Measurements from ENCODE around the gene ZNF333. TPM values are rescaled to one million over a fixed set of nuclear protein-coding genes. Genes with fewer than 3 reads are reported as not detected.

ZNF333 gene
- total and polyA plus RNA-seq, 2 donors (not counting 3 experiments of a cell fraction or from before 2014, with no cell fraction given): 11.1 to 19.7 TPM

GRCh38 chr19:14763497-14764145, 73.8 kb downstream of the ZNF333 start:
- intact Hi-C loops (cut with micrococcal nuclease) (no loop called here), dilution Hi-C loops (cut with MboI; ENCODE audit: extremely low pct_ligation_motif_present, low sequenced_read_pairs) (no loop called here)
- TF ChIP-seq, protein P1, sequence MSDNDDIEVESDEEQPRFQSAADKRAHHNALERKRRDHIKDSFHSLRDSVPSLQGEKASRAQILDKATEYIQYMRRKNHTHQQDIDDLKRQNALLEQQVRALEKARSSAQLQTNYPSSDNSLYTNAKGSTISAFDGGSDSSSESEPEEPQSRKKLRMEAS (IDR thresholded peaks at IDR 0.05; ENCODE audit: insufficient read depth, insufficient read length): no peak
- TF ChIP-seq FOS (IDR thresholded peaks at IDR 0.05; ENCODE audit: borderline replicate concordance, insufficient read depth, low read length) (no peak), CTCF (IDR thresholded peaks at IDR 0.05; ENCODE audit: extremely low read depth in 1 of 2, insufficient read depth in 1 of 2, low read depth in 1 of 2, low read length in 2 of 2) (no peak), GATA2 (IDR thresholded peaks at IDR 0.05; ENCODE audit: insufficient read depth, insufficient read length, low read depth, low read length) (no peak), POLR2AphosphoS5 (IDR thresholded peaks at IDR 0.05; ENCODE audit: insufficient read depth, low read depth, low read length) (no peak), POLR2A (IDR thresholded peaks at IDR 0.05; ENCODE audit: low read depth, low read length) (no peak), MYC (IDR thresholded peaks at IDR 0.05; ENCODE audit: low read depth, low read length) (no peak), JUN (IDR thresholded peaks at IDR 0.05; ENCODE audit: borderline replicate concordance, insufficient read depth, insufficient read length, low read depth) (no peak), EZH2 (IDR thresholded peaks at IDR 0.05; ENCODE audit: borderline replicate concordance, low read depth, low read length, severe bottlenecking) (no peak)
- H2AFZ ChIP-seq (ENCODE audit: low read depth, low read length): no peak overlapping the region
- H3K27me3 ChIP-seq (ENCODE audit: control insufficient read depth in 2 of 2, insufficient read depth in 2 of 2, low read length in 2 of 2): no peaks in the 10 kb centered on the region
- ChIA-PET CTCF (no interaction called here), POLR2A (no interaction called here)
- H4K20me1 ChIP-seq (replicated peaks; ENCODE audit: control insufficient read depth, extremely low read depth, insufficient read depth, low read length): no peaks in the 10 kb centered on the region
- no peaks in the 10 kb centered on the region for H3K9me3 ChIP-seq (replicated peaks; ENCODE audit: control insufficient read depth, insufficient read depth, low read length)
- H3K4me2 ChIP-seq (ENCODE audit: insufficient read depth, low read length): no peak overlapping the region
- H3K9ac ChIP-seq (replicated peaks; ENCODE audit: extremely low read depth, insufficient read depth, low read length): no peak overlapping the region
- no peak overlapping the region for H3K27ac ChIP-seq (ENCODE audit: insufficient read depth, low read depth, low read length)
- BruUV-seq (replicated peaks): no TSS peak
- FAIRE-seq (no peak), DNase-seq (ENCODE audit: low read depth, low spot score) (no peak)
- no peaks in the 10 kb centered on the region for H3K36me3 ChIP-seq (ENCODE audit: control insufficient read depth in 2 of 2, extremely low read depth in 1 of 2, insufficient read depth in 2 of 2, low read length in 2 of 2)
- no peaks in the 10 kb centered on the region for H3K9me1 ChIP-seq (replicated peaks; ENCODE audit: control insufficient read depth, extremely low read depth, insufficient read depth, low read length)
- no peak overlapping the region for H3K4me3 ChIP-seq (replicated peaks in 1 of 3; ENCODE audit: insufficient read depth in 1 of 3, low read depth in 1 of 3, low read length in 3 of 3)
- H3K79me2 ChIP-seq (ENCODE audit: control insufficient read depth, insufficient read depth, low read length): no peaks in the 10 kb centered on the region
- no peaks in the 10 kb centered on the region for H3K4me1 ChIP-seq (ENCODE audit: control insufficient read depth, extremely low read depth, insufficient read depth, low read length)
